ENCODE results near the gene PIK3CB. TPM values are rescaled to one million over a fixed set of nuclear protein-coding genes. Genes with fewer than 3 reads are reported as not detected.

The PIK3CB gene
- polyA plus RNA-seq, 1 donor from 2014 or later, result 11.5 TPM

DNA sequence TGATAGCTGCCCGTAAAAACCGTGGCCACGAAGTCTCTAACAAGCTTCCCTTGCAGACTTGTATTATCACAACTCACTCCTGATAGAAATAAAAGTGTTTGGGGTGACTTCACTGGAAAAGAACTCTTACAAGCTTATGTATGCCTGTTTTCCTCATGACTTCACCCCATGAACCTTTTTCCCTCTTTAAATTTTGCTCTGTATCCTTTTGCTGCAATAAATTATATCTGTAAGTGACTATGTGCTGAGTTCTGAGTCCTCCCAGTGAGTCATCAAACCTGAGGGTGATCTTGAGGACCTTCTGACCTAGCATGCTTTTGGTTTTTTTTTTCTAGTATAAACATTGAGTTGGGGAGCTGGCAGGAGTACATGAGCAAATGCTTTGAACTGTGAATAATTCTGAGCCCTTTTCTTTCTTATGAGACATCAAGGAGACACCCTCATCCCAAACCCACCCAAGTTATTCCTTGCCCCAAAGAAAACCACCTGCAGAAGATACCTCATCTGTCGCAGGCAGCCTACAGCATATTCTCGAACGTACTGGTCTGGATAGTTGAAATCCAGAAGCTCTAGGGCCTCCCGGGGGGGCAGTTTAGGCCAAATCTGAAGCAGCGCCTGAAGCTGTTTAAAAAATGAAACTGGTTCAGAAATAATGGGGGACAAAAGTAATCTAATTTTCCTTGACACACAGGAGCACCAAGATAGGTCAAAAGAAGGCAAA lies 140.3 kb downstream of the PIK3CB start:
- no peaks in the 10 kb centered on the region for H3K36me3 ChIP-seq (ENCODE audit: insufficient read depth, low read length)
- no peak overlapping the region for H2AFZ ChIP-seq (ENCODE audit: low read depth, low read length)
- no peak for TF ChIP-seq EP300 (conservative IDR thresholded peaks at IDR 0.05; ENCODE audit: poor library complexity, severe bottlenecking)
- no peak for TF ChIP-seq EZH2 (IDR thresholded peaks at IDR 0.05; ENCODE audit: borderline replicate concordance, insufficient read depth, low read length, poor library complexity, severe bottlenecking)
- TF ChIP-seq, protein P1, sequence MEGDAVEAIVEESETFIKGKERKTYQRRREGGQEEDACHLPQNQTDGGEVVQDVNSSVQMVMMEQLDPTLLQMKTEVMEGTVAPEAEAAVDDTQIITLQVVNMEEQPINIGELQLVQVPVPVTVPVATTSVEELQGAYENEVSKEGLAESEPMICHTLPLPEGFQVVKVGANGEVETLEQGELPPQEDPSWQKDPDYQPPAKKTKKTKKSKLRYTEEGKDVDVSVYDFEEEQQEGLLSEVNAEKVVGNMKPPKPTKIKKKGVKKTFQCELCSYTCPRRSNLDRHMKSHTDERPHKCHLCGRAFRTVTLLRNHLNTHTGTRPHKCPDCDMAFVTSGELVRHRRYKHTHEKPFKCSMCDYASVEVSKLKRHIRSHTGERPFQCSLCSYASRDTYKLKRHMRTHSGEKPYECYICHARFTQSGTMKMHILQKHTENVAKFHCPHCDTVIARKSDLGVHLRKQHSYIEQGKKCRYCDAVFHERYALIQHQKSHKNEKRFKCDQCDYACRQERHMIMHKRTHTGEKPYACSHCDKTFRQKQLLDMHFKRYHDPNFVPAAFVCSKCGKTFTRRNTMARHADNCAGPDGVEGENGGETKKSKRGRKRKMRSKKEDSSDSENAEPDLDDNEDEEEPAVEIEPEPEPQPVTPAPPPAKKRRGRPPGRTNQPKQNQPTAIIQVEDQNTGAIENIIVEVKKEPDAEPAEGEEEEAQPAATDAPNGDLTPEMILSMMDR (IDR thresholded peaks at IDR 0.05; ENCODE audit: poor library complexity, severe bottlenecking), result no peak
- no peak for TF ChIP-seq RAD21 (conservative IDR thresholded peaks at IDR 0.05)
- TF ChIP-seq, protein P2, sequence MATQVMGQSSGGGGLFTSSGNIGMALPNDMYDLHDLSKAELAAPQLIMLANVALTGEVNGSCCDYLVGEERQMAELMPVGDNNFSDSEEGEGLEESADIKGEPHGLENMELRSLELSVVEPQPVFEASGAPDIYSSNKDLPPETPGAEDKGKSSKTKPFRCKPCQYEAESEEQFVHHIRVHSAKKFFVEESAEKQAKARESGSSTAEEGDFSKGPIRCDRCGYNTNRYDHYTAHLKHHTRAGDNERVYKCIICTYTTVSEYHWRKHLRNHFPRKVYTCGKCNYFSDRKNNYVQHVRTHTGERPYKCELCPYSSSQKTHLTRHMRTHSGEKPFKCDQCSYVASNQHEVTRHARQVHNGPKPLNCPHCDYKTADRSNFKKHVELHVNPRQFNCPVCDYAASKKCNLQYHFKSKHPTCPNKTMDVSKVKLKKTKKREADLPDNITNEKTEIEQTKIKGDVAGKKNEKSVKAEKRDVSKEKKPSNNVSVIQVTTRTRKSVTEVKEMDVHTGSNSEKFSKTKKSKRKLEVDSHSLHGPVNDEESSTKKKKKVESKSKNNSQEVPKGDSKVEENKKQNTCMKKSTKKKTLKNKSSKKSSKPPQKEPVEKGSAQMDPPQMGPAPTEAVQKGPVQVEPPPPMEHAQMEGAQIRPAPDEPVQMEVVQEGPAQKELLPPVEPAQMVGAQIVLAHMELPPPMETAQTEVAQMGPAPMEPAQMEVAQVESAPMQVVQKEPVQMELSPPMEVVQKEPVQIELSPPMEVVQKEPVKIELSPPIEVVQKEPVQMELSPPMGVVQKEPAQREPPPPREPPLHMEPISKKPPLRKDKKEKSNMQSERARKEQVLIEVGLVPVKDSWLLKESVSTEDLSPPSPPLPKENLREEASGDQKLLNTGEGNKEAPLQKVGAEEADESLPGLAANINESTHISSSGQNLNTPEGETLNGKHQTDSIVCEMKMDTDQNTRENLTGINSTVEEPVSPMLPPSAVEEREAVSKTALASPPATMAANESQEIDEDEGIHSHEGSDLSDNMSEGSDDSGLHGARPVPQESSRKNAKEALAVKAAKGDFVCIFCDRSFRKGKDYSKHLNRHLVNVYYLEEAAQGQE (IDR thresholded peaks at IDR 0.05; ENCODE audit: borderline replicate concordance), result no peak
- no peak for TF ChIP-seq POLR2AphosphoS5 (IDR thresholded peaks at IDR 0.05)
- no peak for TF ChIP-seq SMC3 (conservative IDR thresholded peaks at IDR 0.05; ENCODE audit: poor library complexity)
- TF ChIP-seq MXI1 (conservative IDR thresholded peaks at IDR 0.05; ENCODE audit: poor library complexity, severe bottlenecking), result no peak
- H3K27me3 ChIP-seq (ENCODE audit: insufficient read depth, low read depth, low read length), result no peaks in the 10 kb centered on the region
- H3K27ac ChIP-seq (ENCODE audit: low read length), result no peak overlapping the region
- H3K4me3 ChIP-seq (ENCODE audit: low read length), result no peak overlapping the region
- H3K79me2 ChIP-seq (replicated peaks; ENCODE audit: insufficient read depth, low read length), result no peaks in the 10 kb centered on the region
- H3K9me2 ChIP-seq (ENCODE audit: insufficient read depth, low read length), result no peaks in the 10 kb centered on the region
- no peaks in the 10 kb centered on the region for H3F3A ChIP-seq (ENCODE audit: insufficient read depth, low read length, poor library complexity, severe bottlenecking)
- no peaks in the 10 kb centered on the region for H4K20me1 ChIP-seq (ENCODE audit: insufficient read depth)
- H3K9ac ChIP-seq (ENCODE audit: low read length), result no peak overlapping the region
- H3K9me3 ChIP-seq (ENCODE audit: low read length), result no peaks in the 10 kb centered on the region
- H3K4me2 ChIP-seq (ENCODE audit: low read length), result no peak overlapping the region

GRCh38 chr3:138692152-138692551 lies 142.6 kb downstream of the PIK3CB start:
- H3K79me2 ChIP-seq (replicated peaks; ENCODE audit: insufficient read depth, low read length), result no peaks in the 10 kb centered on the region
- TF ChIP-seq SMC3 (conservative IDR thresholded peaks at IDR 0.05; ENCODE audit: poor library complexity) (no peak), EZH2 (IDR thresholded peaks at IDR 0.05; ENCODE audit: borderline replicate concordance, insufficient read depth, low read length, poor library complexity, severe bottlenecking) (no peak), EP300 (conservative IDR thresholded peaks at IDR 0.05; ENCODE audit: poor library complexity, severe bottlenecking) (no peak), RAD21 (conservative IDR thresholded peaks at IDR 0.05) (no peak), TAF1 (IDR thresholded peaks at IDR 0.05; ENCODE audit: low read depth) (no peak), MXI1 (conservative IDR thresholded peaks at IDR 0.05; ENCODE audit: poor library complexity, severe bottlenecking) (no peak), POLR2AphosphoS5 (IDR thresholded peaks at IDR 0.05) (no peak)
- TF ChIP-seq, protein P2 (IDR thresholded peaks at IDR 0.05; ENCODE audit: borderline replicate concordance), result no peak
- TF ChIP-seq, protein P1 (IDR thresholded peaks at IDR 0.05; ENCODE audit: poor library complexity, severe bottlenecking), result no peak
- H3K9me2 ChIP-seq (ENCODE audit: insufficient read depth, low read length), result no peaks in the 10 kb centered on the region
- no peaks in the 10 kb centered on the region for H4K20me1 ChIP-seq (ENCODE audit: insufficient read depth)
- H2AFZ ChIP-seq (ENCODE audit: low read depth, low read length), result no peak overlapping the region
- no peak overlapping the region for H3K4me3 ChIP-seq (ENCODE audit: low read length)
- H3K9me3 ChIP-seq (ENCODE audit: low read length), result no peaks in the 10 kb centered on the region
- no peak overlapping the region for H3K4me2 ChIP-seq (ENCODE audit: low read length)
- H3K9ac ChIP-seq (ENCODE audit: low read length), result no peak overlapping the region
- H3K27me3 ChIP-seq (ENCODE audit: insufficient read depth, low read depth, low read length), result no peaks in the 10 kb centered on the region
- H3K36me3 ChIP-seq (ENCODE audit: insufficient read depth, low read length), result no peaks in the 10 kb centered on the region
- H3K27ac ChIP-seq (ENCODE audit: low read length), result no peak overlapping the region
- no peaks in the 10 kb centered on the region for H3F3A ChIP-seq (ENCODE audit: insufficient read depth, low read length, poor library complexity, severe bottlenecking)
